ENCODE results near the gene EPN1. TPM values are rescaled to one million over a fixed set of nuclear protein-coding genes. Genes with fewer than 3 reads are reported as not detected.

The EPN1 gene
- polyA plus RNA-seq (2012; ENCODE audit: low read depth, missing spikeins): 23.4 TPM

DNA sequence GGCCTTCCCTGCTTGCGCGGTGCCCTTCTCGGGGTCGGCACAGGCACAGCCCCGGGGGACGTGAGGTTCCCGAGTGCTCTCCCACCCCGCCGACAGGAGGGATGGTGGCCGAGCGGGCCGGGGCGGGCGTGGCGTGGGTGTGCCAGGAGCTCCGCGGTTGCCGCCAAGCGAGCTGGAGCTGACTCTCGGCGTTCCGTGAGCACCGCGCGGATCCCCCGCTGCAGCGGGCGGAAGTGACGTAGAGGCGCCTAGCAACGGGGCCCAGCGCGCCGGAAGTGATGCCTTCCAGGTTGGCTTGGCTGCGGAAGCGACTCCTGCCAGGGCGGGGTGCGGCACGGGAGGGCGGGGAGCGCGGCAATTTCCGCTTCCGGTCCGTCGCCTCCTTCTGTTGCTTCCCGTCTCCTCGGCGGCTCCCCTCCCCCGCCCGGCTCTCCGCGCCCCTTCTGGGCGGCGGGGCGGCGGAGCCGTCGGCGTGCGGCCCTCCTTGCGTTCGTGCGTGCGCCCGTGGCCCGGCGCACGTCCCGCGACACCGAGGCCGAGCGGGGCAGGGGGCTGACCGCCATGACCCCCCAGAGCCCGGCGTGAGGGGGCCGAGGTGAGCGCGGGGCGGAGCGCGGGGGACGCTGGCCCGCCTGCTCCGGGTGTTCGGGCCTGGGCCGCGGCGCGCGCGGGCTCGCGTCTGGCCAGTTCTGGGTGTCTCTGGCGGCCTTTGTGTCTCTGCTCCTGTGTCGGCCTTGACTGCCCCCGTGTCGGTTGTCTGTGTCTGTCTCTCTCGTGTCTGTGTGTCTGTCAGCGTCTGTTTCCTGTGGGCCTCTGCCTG lies at the start of gene EPN1:
Gene EPN1, plus strand, starts transcription at position 386 of the 820 bp plus-strand sequence. CDS start 3,402 bp downstream, outside the sequence.
- peak; percentile 54 for TF ChIP-seq SPI1 (IDR thresholded peaks at IDR 0.05; ENCODE audit: low read depth, low read length)
- peak; percentile 84; the same call in 1 of the 2 replicates for TF ChIP-seq POU2F2 (IDR thresholded peaks at IDR 0.05; ENCODE audit: low read depth, low read length)
- TF ChIP-seq POLR2A (IDR thresholded peaks at IDR 0.05; ENCODE audit: low read depth, low read length): peak; percentile 80
- peak; percentile 0 for TF ChIP-seq PAX5 (IDR thresholded peaks at IDR 0.05; ENCODE audit: insufficient read depth, low read length, severe bottlenecking)
- peak; percentile 86 for TF ChIP-seq POLR2AphosphoS5 (IDR thresholded peaks at IDR 0.05; ENCODE audit: low read depth, low read length)
- 0 out of 2 replicates have a peak, but pooled peaks have one; percentile 18 for TF ChIP-seq TAF1 (IDR thresholded peaks at IDR 0.05; ENCODE audit: low read depth, low read length)
- FAIRE-seq: peak; percentile 98
- DNase-seq (ENCODE audit: insufficient read length, low spot score): peak; percentile 99

DNA sequence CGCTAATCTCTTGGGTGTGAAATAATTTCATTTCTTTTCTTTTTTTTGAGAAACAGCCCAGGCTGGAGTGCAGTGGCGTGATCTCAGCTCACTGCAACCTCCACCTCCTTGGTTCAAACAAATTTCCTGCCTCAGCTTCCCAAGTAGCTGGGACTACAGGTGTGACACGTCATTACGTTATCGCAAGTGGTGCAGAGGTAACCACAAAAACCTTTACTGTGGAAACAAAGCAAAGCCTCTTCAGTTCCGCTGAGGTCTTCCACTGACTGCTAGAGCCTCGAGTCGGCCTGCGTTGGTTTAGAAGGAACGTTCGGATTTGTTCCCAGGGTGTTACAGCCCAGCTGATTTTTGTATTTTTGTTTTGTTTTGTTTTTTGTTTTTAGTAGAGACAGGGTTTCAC lies 48.7 kb upstream of the EPN1 start:
- no peak for FAIRE-seq
- TF ChIP-seq PAX5 (IDR thresholded peaks at IDR 0.05; ENCODE audit: insufficient read depth, low read length, severe bottlenecking) (no peak), POU2F2 (IDR thresholded peaks at IDR 0.05; ENCODE audit: low read depth, low read length) (no peak), POLR2AphosphoS5 (IDR thresholded peaks at IDR 0.05; ENCODE audit: low read depth, low read length) (no peak), SPI1 (IDR thresholded peaks at IDR 0.05; ENCODE audit: low read depth, low read length) (no peak), POLR2A (IDR thresholded peaks at IDR 0.05; ENCODE audit: low read depth, low read length) (no peak), TAF1 (IDR thresholded peaks at IDR 0.05; ENCODE audit: low read depth, low read length) (no peak)
- DNase-seq (ENCODE audit: insufficient read length, low spot score): no peak

DNA sequence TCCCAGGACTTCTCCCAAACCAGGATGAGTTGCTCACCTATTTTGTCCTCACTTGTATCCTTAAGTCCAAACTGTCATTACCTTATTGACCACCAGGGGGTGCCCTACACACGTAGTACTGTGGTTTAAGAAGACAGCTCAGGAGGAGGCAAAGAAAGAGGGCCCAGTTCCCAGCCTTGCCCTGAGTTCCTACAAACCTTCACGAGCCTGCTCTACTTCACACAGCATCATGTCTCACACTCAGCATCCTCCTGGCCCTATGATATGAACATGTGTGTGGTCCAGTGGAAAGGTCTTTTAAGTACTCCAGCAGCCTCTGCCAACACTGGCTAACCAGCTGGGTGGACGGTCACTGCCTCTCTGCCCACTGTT lies 42.6 kb upstream of the EPN1 start:
- FAIRE-seq (peak; percentile 89), DNase-seq (ENCODE audit: insufficient read length, low spot score) (no peak)
- TF ChIP-seq POLR2AphosphoS5 (IDR thresholded peaks at IDR 0.05; ENCODE audit: low read depth, low read length): no peak
- TF ChIP-seq SPI1 (IDR thresholded peaks at IDR 0.05; ENCODE audit: low read depth, low read length): no peak
- TF ChIP-seq POU2F2 (IDR thresholded peaks at IDR 0.05; ENCODE audit: low read depth, low read length): no peak
- no peak for TF ChIP-seq PAX5 (IDR thresholded peaks at IDR 0.05; ENCODE audit: insufficient read depth, low read length, severe bottlenecking)
- TF ChIP-seq TAF1 (IDR thresholded peaks at IDR 0.05; ENCODE audit: low read depth, low read length): no peak

DNA sequence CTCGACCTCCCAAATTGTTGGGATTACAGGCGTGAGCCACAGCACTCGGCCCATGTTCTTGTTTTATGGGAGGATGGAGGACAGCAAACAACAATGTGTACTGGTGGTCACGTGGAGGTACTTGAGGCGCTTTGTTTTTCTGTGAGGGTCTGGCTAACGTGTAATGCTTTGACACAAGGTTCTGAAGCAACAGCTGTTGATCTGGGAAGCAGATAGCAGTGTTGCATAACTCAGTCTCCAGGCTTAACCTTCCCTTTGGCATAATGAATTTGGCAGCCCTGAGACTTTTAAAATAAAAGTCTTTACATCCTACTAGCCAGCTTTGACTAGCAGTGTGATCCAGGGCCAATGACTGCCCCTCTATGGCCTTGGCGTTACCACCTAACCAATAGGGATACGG lies 41.2 kb upstream of the EPN1 start:
- no peak for DNase-seq (ENCODE audit: insufficient read length, low spot score)
- no peak for FAIRE-seq
- TF ChIP-seq POLR2AphosphoS5 (IDR thresholded peaks at IDR 0.05; ENCODE audit: low read depth, low read length) (no peak), TAF1 (IDR thresholded peaks at IDR 0.05; ENCODE audit: low read depth, low read length) (no peak), PAX5 (IDR thresholded peaks at IDR 0.05; ENCODE audit: insufficient read depth, low read length, severe bottlenecking) (no peak), POLR2A (IDR thresholded peaks at IDR 0.05; ENCODE audit: low read depth, low read length) (no peak), SPI1 (IDR thresholded peaks at IDR 0.05; ENCODE audit: low read depth, low read length) (no peak), POU2F2 (IDR thresholded peaks at IDR 0.05; ENCODE audit: low read depth, low read length) (no peak)

DNA sequence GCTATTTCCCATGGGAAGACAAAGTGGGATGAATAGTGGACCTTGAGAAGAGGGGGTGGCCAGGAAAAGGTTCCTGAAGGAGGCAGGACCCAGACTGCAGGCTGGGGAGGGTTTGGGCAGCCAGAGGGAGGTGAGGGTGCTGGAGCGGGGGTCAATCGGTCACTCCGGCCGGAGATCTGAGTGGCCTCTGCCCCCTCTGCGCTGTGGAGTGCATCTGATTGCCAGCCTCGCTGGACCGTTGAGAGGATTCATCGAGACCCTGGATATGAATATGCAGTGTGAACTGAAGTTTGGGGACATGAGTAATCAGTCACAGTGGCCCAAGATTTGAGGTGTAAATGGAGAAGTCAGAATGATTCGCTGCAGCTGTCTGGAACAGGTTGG lies 39.7 kb upstream of the EPN1 start:
- FAIRE-seq: no peak
- TF ChIP-seq PAX5 (IDR thresholded peaks at IDR 0.05; ENCODE audit: insufficient read depth, low read length, severe bottlenecking) (no peak), SPI1 (IDR thresholded peaks at IDR 0.05; ENCODE audit: low read depth, low read length) (no peak), POLR2A (IDR thresholded peaks at IDR 0.05; ENCODE audit: low read depth, low read length) (no peak), POU2F2 (IDR thresholded peaks at IDR 0.05; ENCODE audit: low read depth, low read length) (peak; percentile 18; the same call in 1 of the 2 replicates), POLR2AphosphoS5 (IDR thresholded peaks at IDR 0.05; ENCODE audit: low read depth, low read length) (no peak), TAF1 (IDR thresholded peaks at IDR 0.05; ENCODE audit: low read depth, low read length) (no peak)
- DNase-seq (ENCODE audit: insufficient read length, low spot score): no peak

DNA sequence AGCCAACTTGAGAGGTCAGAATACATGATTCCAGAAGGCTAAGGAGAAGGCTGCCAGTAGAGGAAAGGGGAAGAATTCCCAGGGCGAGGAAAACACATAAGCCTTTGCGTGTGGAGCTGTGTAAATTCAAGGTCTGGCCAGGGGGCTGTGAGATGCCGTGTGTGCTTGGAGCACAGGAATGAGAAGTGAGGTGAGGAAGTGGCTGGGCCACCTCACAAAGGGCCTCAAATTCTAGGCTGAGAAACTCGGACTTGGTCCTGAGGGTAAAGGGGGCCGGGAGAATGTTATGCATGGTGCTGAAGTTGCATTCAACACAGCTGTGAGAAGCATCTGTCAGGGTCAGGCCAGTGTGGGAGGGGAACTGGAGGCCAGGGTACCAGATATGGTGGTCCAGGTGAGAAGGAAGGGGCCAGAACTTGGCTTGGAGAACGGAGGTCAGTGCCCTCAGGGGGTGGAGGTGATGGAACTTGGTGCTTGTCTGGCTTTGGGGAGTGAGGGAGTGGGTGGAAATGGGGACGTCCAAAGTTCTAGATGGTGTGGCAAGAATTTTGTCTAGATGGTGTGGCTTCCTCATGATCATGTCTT lies 39.1 kb upstream of the EPN1 start:
- 0 out of 2 replicates have a peak, but pooled peaks have one; percentile 24 for TF ChIP-seq SPI1 (IDR thresholded peaks at IDR 0.05; ENCODE audit: low read depth, low read length)
- TF ChIP-seq PAX5 (IDR thresholded peaks at IDR 0.05; ENCODE audit: insufficient read depth, low read length, severe bottlenecking): no peak
- peak; percentile 64; the same call in 1 of the 2 replicates for TF ChIP-seq POLR2A (IDR thresholded peaks at IDR 0.05; ENCODE audit: low read depth, low read length)
- peak; percentile 63 for TF ChIP-seq POLR2AphosphoS5 (IDR thresholded peaks at IDR 0.05; ENCODE audit: low read depth, low read length)
- no peak; the same call in 1 of the 2 replicates for TF ChIP-seq POU2F2 (IDR thresholded peaks at IDR 0.05; ENCODE audit: low read depth, low read length)
- TF ChIP-seq TAF1 (IDR thresholded peaks at IDR 0.05; ENCODE audit: low read depth, low read length): no peak
- DNase-seq (ENCODE audit: insufficient read length, low spot score) (no peak), FAIRE-seq (no peak)

DNA sequence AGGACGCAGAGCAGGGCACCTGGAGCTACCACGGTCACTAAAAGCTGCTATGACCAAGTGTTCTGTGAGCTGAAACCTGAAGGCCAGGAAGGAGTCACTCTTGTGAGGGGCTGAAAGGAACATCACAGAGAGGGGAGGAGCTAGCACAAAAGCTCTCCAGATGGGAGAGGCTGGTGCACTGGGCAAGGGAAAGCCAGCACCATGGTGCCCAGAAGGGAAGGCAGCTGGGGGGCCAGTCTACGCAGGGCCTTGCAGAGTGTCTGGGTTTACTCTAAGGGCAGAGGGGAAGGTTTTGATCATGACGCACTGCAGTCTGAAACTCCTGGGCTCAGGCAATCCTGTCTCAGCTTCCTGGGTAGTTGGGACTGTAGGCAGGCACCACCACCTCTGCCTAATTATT lies 38.3 kb upstream of the EPN1 start:
- TF ChIP-seq SPI1 (IDR thresholded peaks at IDR 0.05; ENCODE audit: low read depth, low read length) (no peak), TAF1 (IDR thresholded peaks at IDR 0.05; ENCODE audit: low read depth, low read length) (no peak), POLR2A (IDR thresholded peaks at IDR 0.05; ENCODE audit: low read depth, low read length) (no peak), PAX5 (IDR thresholded peaks at IDR 0.05; ENCODE audit: insufficient read depth, low read length, severe bottlenecking) (no peak), POU2F2 (IDR thresholded peaks at IDR 0.05; ENCODE audit: low read depth, low read length) (no peak), POLR2AphosphoS5 (IDR thresholded peaks at IDR 0.05; ENCODE audit: low read depth, low read length) (no peak)
- FAIRE-seq (no peak), DNase-seq (ENCODE audit: insufficient read length, low spot score) (no peak)

DNA sequence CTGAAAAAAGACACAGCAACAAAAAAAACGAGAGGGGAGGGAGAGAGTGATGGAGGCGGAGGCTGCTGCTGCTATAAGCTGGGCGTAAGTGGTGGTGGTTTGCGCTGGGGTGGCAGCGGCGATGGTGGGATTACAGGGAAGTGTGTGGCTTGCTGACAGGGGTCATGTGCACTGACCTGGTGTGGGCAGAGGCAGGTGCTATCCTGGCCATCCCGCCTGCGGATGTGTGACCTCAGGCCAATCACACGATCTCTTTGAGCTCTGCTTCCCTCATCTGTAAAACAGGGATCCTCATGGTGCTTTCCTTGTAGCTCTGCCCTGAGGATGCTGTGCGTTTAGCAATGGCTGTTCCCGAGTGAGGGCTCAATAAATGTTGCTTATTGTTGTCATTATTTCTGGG lies 37.5 kb upstream of the EPN1 start:
- DNase-seq (ENCODE audit: insufficient read length, low spot score) (no peak), FAIRE-seq (no peak)
- TF ChIP-seq TAF1 (IDR thresholded peaks at IDR 0.05; ENCODE audit: low read depth, low read length) (no peak), POLR2AphosphoS5 (IDR thresholded peaks at IDR 0.05; ENCODE audit: low read depth, low read length) (no peak), POU2F2 (IDR thresholded peaks at IDR 0.05; ENCODE audit: low read depth, low read length) (no peak), SPI1 (IDR thresholded peaks at IDR 0.05; ENCODE audit: low read depth, low read length) (no peak), PAX5 (IDR thresholded peaks at IDR 0.05; ENCODE audit: insufficient read depth, low read length, severe bottlenecking) (no peak), POLR2A (IDR thresholded peaks at IDR 0.05; ENCODE audit: low read depth, low read length) (no peak; the same call in 1 of the 2 replicates)

DNA sequence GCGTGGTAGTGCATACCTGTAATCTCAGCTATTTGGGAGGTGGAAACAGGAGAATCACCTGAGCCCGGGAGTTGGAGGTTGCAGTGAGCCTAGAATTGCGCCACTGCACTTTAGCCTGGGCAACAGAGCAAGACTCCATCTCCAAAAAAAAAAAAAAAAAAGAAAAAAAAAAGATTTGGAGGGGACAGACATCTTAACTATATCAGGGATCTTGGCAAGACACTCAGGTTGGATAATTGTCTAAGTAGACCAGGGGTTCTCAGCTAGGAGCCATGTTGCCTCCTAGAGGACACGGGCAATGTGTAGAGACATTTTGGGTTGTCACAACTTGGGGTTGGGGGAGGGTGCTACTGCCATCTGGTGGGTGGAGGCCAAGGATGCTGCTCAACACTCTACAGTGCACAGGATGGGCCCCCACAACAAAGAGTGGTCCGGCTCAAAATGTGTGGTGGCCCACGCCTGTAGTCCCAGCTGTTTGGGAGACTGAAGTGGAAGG lies 36.1 kb upstream of the EPN1 start:
- peak; percentile 31; the same call in 1 of the 2 replicates for TF ChIP-seq POLR2A (IDR thresholded peaks at IDR 0.05; ENCODE audit: low read depth, low read length)
- TF ChIP-seq TAF1 (IDR thresholded peaks at IDR 0.05; ENCODE audit: low read depth, low read length): peak; percentile 45; the same call in 1 of the 2 replicates
- no peak for TF ChIP-seq POU2F2 (IDR thresholded peaks at IDR 0.05; ENCODE audit: low read depth, low read length)
- no peak for TF ChIP-seq POLR2AphosphoS5 (IDR thresholded peaks at IDR 0.05; ENCODE audit: low read depth, low read length)
- TF ChIP-seq PAX5 (IDR thresholded peaks at IDR 0.05; ENCODE audit: insufficient read depth, low read length, severe bottlenecking): no peak
- DNase-seq (ENCODE audit: insufficient read length, low spot score) (no peak), FAIRE-seq (peak; percentile 51)
